ENCODE measurements around the gene PFN1.
A peak's percentile ranks its signal among the peaks of the same experiment; 100 is the strongest.

Gene PFN1

DNA sequence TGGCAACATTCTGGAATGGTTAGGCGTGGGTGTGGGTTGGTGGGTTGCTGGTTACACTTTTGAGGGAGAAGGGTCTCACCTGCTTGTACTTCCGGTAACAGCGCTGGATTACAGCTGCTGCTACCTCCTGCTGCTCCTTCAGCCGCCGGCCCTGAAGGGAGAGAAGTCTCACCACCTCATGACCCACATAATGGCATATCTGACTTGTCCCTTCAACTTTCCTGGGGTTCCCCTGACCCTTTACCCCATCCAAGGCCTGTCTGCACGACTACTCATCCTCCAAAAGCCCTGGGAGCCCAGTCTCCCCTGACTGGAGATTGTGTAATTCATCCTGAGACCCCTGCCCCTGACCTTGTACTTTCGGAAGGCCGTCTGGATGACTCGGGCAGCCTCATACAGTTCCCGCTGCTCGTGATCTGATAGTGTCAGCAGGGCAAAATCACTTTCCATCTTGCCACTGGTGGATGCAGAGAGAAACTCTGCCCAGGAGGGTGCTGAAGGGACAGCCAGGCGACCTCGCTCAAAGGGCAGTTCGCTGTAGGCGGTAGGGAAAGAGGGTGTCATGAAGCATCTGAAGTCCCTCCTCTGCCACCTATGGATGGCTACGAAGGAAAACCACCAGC lies 21.3 kb upstream of the PFN1 start:
- no peaks in the 10 kb centered on the region for H3K27me3 ChIP-seq
- peak overlapping the region; percentile 91 to 100 (median 98) for H3K4me2 ChIP-seq
- peaks cover 46 to 75% (median 60%) of the 10 kb centered on the region in 11 experiments for H3K36me3 ChIP-seq
- peak overlapping the region; percentile 16 to 92 (median 88); a peak in 19 of 22 replicates for H3K9ac ChIP-seq
- peak overlapping the region in 5 of 10 experiments; percentile 69 to 79 (median 70); a peak in 3 of 20 replicates for H3K4me3 ChIP-seq
- H3K4me1 ChIP-seq, result peaks cover 38 to 83% (median 57%) of the 10 kb centered on the region in 10 experiments
- no peak for TF ChIP-seq Cebpa-rat (IDR thresholded peaks at IDR 0.05)
- no peaks in the 10 kb centered on the region; a peak in 1 of 22 replicates for H4K20me1 ChIP-seq
- no peaks in the 10 kb centered on the region for H3K9me3 ChIP-seq (replicated peaks in 1 of 11)
- H3K27ac ChIP-seq, result peak overlapping the region in 10 of 11 experiments; percentile 5 to 93 (median 88); a peak in 13 of 22 replicates

GRCh38 chr17:4969047-4969550 lies 20.8 kb upstream of the PFN1 start:
- peak overlapping the region; percentile 84 to 92 (median 88) for H3K9ac ChIP-seq
- H3K4me3 ChIP-seq, result peak overlapping the region; percentile 57 to 79 (median 70); a peak in 16 of 20 replicates

GRCh38 chr17:4968486-4969046 lies 20.2 kb upstream of the PFN1 start:
- Histone ChIP-seq H3K9ac (peak overlapping the region; percentile 84 to 92 (median 88)), H3K27ac (peak overlapping the region; percentile 77 to 93 (median 90)), H4K20me1 (no peaks in the 10 kb centered on the region; a peak in 1 of 22 replicates), H3K36me3 (peaks cover 40 to 66% (median 52%) of the 10 kb centered on the region in 11 experiments), H3K4me3 (peak overlapping the region; percentile 57 to 79 (median 70)), H3K4me2 (peak overlapping the region; percentile 91 to 100 (median 98)), H3K27me3 (no peaks in the 10 kb centered on the region), H3K9me3 (replicated peaks in 1 of 11) (no peaks in the 10 kb centered on the region), H3K4me1 (peaks cover 31 to 83% (median 47%) of the 10 kb centered on the region in 10 experiments)
- TF ChIP-seq Cebpa-rat (IDR thresholded peaks at IDR 0.05), result no peak

More at GRCh38 chr17:4969047-4969550, 20.8 kb upstream of the PFN1 start:
- Histone ChIP-seq H4K20me1 (no peaks in the 10 kb centered on the region; a peak in 1 of 22 replicates), H3K4me2 (peak overlapping the region; percentile 91 to 100 (median 98)), H3K27ac (peak overlapping the region; percentile 77 to 93 (median 90)), H3K4me1 (peaks cover 35 to 83% (median 53%) of the 10 kb centered on the region in 10 experiments), H3K9me3 (replicated peaks in 1 of 11) (no peaks in the 10 kb centered on the region), H3K27me3 (no peaks in the 10 kb centered on the region), H3K36me3 (peaks cover 41 to 72% (median 58%) of the 10 kb centered on the region in 11 experiments)
- TF ChIP-seq Cebpa-rat (IDR thresholded peaks at IDR 0.05), result no peak

DNA sequence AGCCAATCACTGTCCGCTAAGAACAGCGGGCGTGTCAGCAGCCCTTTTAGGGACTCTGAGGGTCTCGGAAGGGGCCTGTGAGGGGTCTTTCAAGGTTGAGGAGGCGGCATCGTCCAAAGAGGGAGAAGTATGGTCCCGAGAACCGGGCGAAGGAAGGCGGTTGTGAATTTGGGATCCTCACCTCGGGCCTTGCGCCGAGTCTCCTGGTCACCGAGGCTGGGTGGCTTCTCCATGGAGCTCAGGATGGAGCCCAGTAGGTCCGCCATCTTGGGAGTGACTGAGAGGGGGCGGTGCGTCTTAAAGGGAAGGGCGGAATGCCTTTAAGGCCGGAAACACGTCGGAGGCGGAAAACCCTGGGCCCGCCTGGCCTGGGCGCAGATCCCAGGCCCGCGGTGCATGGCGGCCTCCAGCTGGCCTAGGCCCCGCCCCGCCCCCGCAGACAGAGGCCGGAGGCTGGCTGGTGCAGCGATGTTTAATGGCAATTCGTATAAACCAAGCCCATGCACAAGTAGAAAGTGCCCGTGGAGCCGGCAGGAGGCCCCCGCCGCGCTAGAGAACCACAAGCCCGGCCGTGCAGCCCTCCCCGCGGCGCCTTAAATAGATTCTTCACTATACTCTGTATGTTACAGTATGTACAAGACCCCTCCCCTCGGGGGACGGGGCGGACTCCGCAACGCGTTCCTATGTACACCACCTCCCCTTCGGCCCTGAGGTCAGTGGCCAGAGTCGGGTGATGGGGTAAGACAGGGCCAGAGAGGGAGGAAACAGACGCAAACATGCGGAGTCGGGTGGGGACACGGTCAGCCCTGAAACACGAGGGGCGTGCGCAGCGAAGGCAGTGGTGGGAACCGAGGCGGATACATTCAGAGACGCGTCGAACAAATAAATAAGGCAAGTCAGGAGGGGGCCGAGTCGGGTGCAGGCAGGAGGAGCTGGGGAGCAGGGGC lies 19.5 kb upstream of the PFN1 start, which contains the start of gene SPAG7:
TSS of gene SPAG7 (minus strand) at position 279 of the 947 bp plus-strand sequence. CDS start at position 266, 13 bp downstream.
- H3K36me3 ChIP-seq, result peaks cover 37 to 63% (median 49%) of the 10 kb centered on the region in 11 experiments
- H3K27ac ChIP-seq, result peak within 1 kb of the TSS; percentile 77 to 93 (median 90)
- H3K9ac ChIP-seq, result peak within 1 kb of the TSS; percentile 84 to 92 (median 88)
- H3K9me3 ChIP-seq (replicated peaks in 1 of 11), result no peaks in the 10 kb centered on the region
- no peak for TF ChIP-seq Cebpa-rat (IDR thresholded peaks at IDR 0.05)
- peaks cover 31 to 78% (median 41%) of the 10 kb centered on the region in 10 experiments for H3K4me1 ChIP-seq
- peak within 1 kb of the TSS; percentile 57 to 79 (median 70) for H3K4me3 ChIP-seq
- H3K4me2 ChIP-seq, result peak within 1 kb of the TSS; percentile 92 to 100 (median 98)
- H4K20me1 ChIP-seq, result no peaks in the 10 kb centered on the region
- H3K27me3 ChIP-seq, result no peaks in the 10 kb centered on the region

DNA sequence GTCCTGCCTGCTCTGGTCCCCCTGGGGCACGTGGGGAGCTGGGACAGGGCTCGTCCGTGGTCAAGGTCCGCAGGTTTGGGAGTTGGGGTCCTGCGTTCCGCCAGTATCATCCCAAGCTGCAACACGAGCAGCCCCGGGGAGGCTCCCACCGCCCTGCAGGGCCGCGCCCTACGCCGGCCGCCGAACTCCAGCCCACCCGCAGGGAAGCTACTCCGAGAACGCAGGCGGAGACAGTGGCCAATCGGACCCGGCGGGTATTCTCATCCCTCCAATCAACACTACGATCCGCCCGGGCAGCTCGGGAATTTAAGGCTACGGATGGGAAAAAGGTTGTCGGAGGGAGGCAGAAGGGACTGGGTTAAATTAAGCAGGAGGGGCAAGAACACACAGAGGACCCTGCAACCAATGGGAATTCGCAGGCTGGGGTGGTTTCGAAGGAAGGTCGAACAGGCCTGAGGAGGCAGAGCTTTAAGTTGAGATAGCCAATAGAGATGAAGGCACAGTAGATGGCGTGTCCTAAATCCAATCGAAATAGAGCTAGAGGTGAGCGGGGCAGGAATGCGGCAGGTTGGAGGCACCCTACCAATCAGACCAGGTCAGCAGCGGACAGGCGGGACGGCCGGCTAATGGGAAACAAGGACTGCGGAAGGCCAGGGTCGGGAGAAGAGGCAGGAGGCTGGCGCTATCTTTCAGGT lies 18.7 kb upstream of the PFN1 start:
- no peaks in the 10 kb centered on the region for H3K9me3 ChIP-seq (replicated peaks in 1 of 11)
- peak overlapping the region; percentile 77 to 93 (median 90) for H3K27ac ChIP-seq
- H3K36me3 ChIP-seq, result peaks cover 31 to 63% (median 44%) of the 10 kb centered on the region in 11 experiments
- H3K9ac ChIP-seq, result peak overlapping the region; percentile 84 to 92 (median 88)
- no peak for TF ChIP-seq Cebpa-rat (IDR thresholded peaks at IDR 0.05)
- H3K4me1 ChIP-seq, result peaks cover 31 to 71% (median 40%) of the 10 kb centered on the region in 10 experiments
- no peaks in the 10 kb centered on the region for H4K20me1 ChIP-seq
- H3K4me3 ChIP-seq, result peak overlapping the region; percentile 57 to 79 (median 70)
- H3K4me2 ChIP-seq, result peak overlapping the region; percentile 92 to 99 (median 98)
- H3K27me3 ChIP-seq, result no peaks in the 10 kb centered on the region

GRCh38 chr17:4965311-4965986 lies 17.1 kb upstream of the PFN1 start:
- H4K20me1 ChIP-seq, result no peaks in the 10 kb centered on the region
- H3K36me3 ChIP-seq, result peaks cover 21 to 58% (median 37%) of the 10 kb centered on the region in 11 experiments
- peak overlapping the region in 6 of 10 experiments; percentile 57 to 79 (median 69); a peak in 7 of 20 replicates for H3K4me3 ChIP-seq
- peak in 1 of 11 experiments; percentile 26; a peak in 1 of 22 replicates for TF ChIP-seq Cebpa-rat (IDR thresholded peaks at IDR 0.05)
- H3K4me1 ChIP-seq, result peaks cover 36 to 69% (median 47%) of the 10 kb centered on the region in 10 experiments
- no peaks in the 10 kb centered on the region for H3K9me3 ChIP-seq (replicated peaks in 1 of 11)
- peak overlapping the region in 7 of 11 experiments; percentile 84 to 92 (median 88); a peak in 10 of 22 replicates for H3K9ac ChIP-seq
- H3K4me2 ChIP-seq, result peak overlapping the region; percentile 84 to 99 (median 96)
- H3K27me3 ChIP-seq, result no peaks in the 10 kb centered on the region
- H3K27ac ChIP-seq, result peak overlapping the region in 5 of 11 experiments; percentile 80 to 93 (median 90); a peak in 7 of 22 replicates

GRCh38 chr17:4960279-4960922 lies 12.1 kb upstream of the PFN1 start:
- peak overlapping the region in 2 of 11 experiments; percentile 6 to 28; a peak in 3 of 22 replicates for H3K9ac ChIP-seq
- H3K9me3 ChIP-seq (replicated peaks in 1 of 11), result no peaks in the 10 kb centered on the region
- H3K36me3 ChIP-seq, result peaks cover 19 to 72% (median 51%) of the 10 kb centered on the region in 11 experiments
- H3K27ac ChIP-seq, result peak overlapping the region in 5 of 11 experiments; percentile 9 to 31 (median 11); a peak in 7 of 22 replicates
- TF ChIP-seq Cebpa-rat (IDR thresholded peaks at IDR 0.05), result no peak
- H3K4me1 ChIP-seq, result peaks cover 29 to 47% (median 37%) of the 10 kb centered on the region in 10 experiments
- no peak overlapping the region for H3K4me3 ChIP-seq
- peak overlapping the region in 9 of 11 experiments; percentile 29 to 66 (median 56); a peak in 17 of 22 replicates for H3K4me2 ChIP-seq
- H4K20me1 ChIP-seq, result no peaks in the 10 kb centered on the region
- no peaks in the 10 kb centered on the region for H3K27me3 ChIP-seq

Data from BLaER1 treated with 17β-estradiol and CSF1 and Interleukin-3, amounts not matched to agents 10 nM and 100 nM (cell line).